Peyer's patch (tissue), 4 donors: ENCODE measurements around the gene PMCH. TPM values are rescaled to one million over a fixed set of nuclear protein-coding genes. Genes with fewer than 3 reads are reported as not detected.
"Not testable (repeated sequence)": the region's sequence is repeated elsewhere in the genome, so short reads cannot be mapped to it uniquely, and the experiment has no call there.

Experiments
- DNase-seq, 3 donors: peaks; one replicate each; pipeline ENCODE4 v3.0.0-alpha.2; 2017 to 2019
- H3K27ac ChIP-seq, 4 donors: fragments of 200-600 bp; sonication (generic); one replicate each; pipeline ENCODE4 v1.5.1; 2016 to 2019
- H3K27me3 ChIP-seq, 2 donors: fragments of 200-600 bp; sonication (generic); one replicate each; pipeline ENCODE4 v1.5.1; 2019
- H3K36me3 ChIP-seq, 3 donors: fragments of 200-600 bp; sonication (generic); one replicate each; pipeline ENCODE4 v1.5.1; 2016 to 2019
- H3K4me1 ChIP-seq, 4 donors: fragments of 200-600 bp; sonication (generic); one replicate each; pipeline ENCODE4 v1.5.1; 2016 to 2019
- H3K4me3 ChIP-seq, 4 donors: fragments of 200-600 bp; sonication (generic); 1 replicate in 3 of 4; 2 replicates in 1 of 4; pipeline ENCODE4 v1.5.1; 2016 to 2019; ENCODE audit warnings: mild to moderate bottlenecking in 1 of 4
- H3K9me3 ChIP-seq, 4 donors: fragments of 200-600 bp; sonication (generic); one replicate each; pipeline ENCODE4 v1.5.1; 2016 to 2019; ENCODE audit warnings: mild to moderate bottlenecking in 1 of 4
- POLR2A ChIP-seq, 2 donors: fragments of 450-650 bp; IDR thresholded peaks; one replicate each; pipeline ENCODE4 v1.5.1; 2017; ENCODE audit warnings: antibody characterized with exemption in 2 of 2, mild to moderate bottlenecking in 2 of 2, moderate library complexity in 2 of 2
- total RNA-seq, 4 donors: library from RNA; depleted of rRNA; stranded (reverse); fragments of >200 nt; gene quantifications; one replicate each; pipeline ENCODE4 v1.1.0, GENCODE V29; 2016
- TF ChIP-seq, protein P1 (sequence below), 6 experiments: fragments of 450-650 bp in 4 of 6; fragments of 200-600 bp in 2 of 6; sonication (generic) in 1 of 6; IDR thresholded peaks; one replicate each; pipeline ENCODE4 v1.5.1; 2017 to 2019; ENCODE audit warnings: antibody characterized with exemption in 6 of 6, mild to moderate bottlenecking in 3 of 6, moderate library complexity in 1 of 6

The PMCH gene, protein sequence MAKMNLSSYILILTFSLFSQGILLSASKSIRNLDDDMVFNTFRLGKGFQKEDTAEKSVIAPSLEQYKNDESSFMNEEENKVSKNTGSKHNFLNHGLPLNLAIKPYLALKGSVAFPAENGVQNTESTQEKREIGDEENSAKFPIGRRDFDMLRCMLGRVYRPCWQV
- total RNA-seq = not detected

DNA sequence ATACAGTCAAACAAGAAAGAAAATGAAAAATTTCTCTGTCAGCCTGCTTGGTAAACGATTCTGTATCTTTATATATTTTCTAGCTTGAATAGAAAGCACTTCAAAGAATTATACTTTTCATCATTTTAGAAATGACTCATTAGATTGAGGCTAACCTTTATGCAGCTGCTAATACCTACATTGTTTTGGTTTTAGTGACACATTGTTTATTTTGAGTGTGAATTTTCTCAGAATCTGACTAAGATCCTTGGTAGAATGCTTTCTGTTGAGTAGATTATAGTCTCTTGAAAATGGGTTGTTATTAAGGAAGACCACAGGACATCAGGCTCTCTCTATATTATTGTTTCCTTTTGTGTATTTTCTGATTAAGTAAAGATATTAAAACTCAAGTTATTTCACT lies at the start of gene PMCH:
Gene PMCH, minus strand, starts transcription at position 45 of the 400 bp plus-strand sequence. CDS start 63 bp downstream, outside the sequence.
- H3K4me3 ChIP-seq = no peak within 1 kb of the TSS
- no peak within 1 kb of the TSS for H3K27ac ChIP-seq
- H3K27me3 ChIP-seq = no peaks in the 10 kb centered on the region
- H3K4me1 ChIP-seq = no peaks in the 10 kb centered on the region
- no peaks in the 10 kb centered on the region for H3K9me3 ChIP-seq
- no peak for TF ChIP-seq POLR2A (IDR thresholded peaks at IDR 0.05)
- TF ChIP-seq, protein P1, sequence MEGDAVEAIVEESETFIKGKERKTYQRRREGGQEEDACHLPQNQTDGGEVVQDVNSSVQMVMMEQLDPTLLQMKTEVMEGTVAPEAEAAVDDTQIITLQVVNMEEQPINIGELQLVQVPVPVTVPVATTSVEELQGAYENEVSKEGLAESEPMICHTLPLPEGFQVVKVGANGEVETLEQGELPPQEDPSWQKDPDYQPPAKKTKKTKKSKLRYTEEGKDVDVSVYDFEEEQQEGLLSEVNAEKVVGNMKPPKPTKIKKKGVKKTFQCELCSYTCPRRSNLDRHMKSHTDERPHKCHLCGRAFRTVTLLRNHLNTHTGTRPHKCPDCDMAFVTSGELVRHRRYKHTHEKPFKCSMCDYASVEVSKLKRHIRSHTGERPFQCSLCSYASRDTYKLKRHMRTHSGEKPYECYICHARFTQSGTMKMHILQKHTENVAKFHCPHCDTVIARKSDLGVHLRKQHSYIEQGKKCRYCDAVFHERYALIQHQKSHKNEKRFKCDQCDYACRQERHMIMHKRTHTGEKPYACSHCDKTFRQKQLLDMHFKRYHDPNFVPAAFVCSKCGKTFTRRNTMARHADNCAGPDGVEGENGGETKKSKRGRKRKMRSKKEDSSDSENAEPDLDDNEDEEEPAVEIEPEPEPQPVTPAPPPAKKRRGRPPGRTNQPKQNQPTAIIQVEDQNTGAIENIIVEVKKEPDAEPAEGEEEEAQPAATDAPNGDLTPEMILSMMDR (IDR thresholded peaks at IDR 0.05) = no peak
- H3K36me3 ChIP-seq = no peaks in the 10 kb centered on the region
- no peak for DNase-seq

DNA sequence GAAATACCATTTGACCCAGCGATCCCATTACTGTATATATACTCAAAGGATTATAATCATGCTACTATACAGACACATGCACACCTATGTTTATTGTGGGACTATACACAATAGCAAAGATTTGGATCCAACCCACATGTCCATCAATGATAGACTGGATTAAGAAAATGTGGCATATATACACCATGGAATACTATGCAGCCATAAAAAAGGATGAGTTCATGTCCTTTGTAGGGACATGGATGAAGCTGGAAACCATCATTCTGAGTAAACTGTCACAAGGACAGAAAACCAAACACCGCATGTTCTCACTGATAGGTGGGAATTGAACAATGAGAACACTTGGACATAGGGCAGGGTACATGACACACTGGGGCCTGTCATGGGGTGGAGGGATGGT lies 43.2 kb upstream of the PMCH start:
- H3K27ac ChIP-seq, H3K27me3 ChIP-seq, H3K9me3 ChIP-seq, H3K4me3 ChIP-seq, H3K4me1 ChIP-seq, DNase-seq, H3K36me3 ChIP-seq: not testable (repeated sequence)

DNA sequence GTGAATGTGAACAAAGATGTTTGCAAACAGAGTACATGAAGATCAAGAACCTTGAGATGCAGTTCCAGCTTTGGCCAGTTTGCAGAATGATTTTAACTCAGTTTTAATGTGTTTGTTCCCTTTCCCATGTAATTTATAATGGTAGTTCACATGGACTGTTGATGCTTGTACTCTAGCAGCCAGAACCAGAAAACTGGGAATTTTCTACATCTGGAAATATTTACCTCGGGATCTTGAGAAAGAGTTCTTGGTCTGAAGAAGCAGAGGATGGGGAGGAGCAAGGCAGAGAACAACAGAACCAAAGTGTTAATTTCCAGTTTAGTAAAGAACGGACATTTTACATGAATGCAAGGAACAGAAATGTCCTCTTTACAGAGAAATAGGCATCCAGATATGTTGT lies 37.0 kb upstream of the PMCH start:
- H3K4me3 ChIP-seq = no peak overlapping the region
- H3K27ac ChIP-seq = no peak overlapping the region
- H3K36me3 ChIP-seq = no peaks in the 10 kb centered on the region
- TF ChIP-seq POLR2A (IDR thresholded peaks at IDR 0.05) = no peak
- TF ChIP-seq, protein P1 (IDR thresholded peaks at IDR 0.05) = no peak
- no peaks in the 10 kb centered on the region for H3K4me1 ChIP-seq
- H3K27me3 ChIP-seq = no peaks in the 10 kb centered on the region
- DNase-seq = no peak
- H3K9me3 ChIP-seq = no peaks in the 10 kb centered on the region

DNA sequence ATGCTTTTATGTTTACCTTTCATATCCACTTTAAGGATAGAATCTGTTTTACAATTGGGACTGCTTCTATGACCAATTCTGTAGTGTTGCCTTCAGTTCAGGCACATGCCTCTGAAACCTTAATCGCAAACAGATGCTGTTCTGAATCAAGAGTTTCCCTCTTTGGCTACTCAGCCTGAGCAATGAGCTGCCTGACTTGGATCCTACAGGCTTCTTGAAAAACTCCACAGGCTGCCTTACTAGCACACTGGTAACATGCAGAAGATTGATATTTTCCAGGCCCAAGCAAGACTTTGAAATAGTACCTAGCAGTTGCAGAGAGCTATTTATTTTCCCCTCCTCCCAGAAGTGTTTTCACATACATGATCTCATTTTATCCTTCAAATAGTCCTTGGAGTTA lies 34.8 kb upstream of the PMCH start:
- Histone ChIP-seq H3K4me1 (no peaks in the 10 kb centered on the region), H3K27ac (no peak overlapping the region), H3K9me3 (no peaks in the 10 kb centered on the region), H3K27me3 (no peaks in the 10 kb centered on the region), H3K36me3 (no peaks in the 10 kb centered on the region), H3K4me3 (no peak overlapping the region)
- no peak for DNase-seq
- TF ChIP-seq, protein P1 (IDR thresholded peaks at IDR 0.05) = no peak
- TF ChIP-seq POLR2A (IDR thresholded peaks at IDR 0.05) = no peak

DNA sequence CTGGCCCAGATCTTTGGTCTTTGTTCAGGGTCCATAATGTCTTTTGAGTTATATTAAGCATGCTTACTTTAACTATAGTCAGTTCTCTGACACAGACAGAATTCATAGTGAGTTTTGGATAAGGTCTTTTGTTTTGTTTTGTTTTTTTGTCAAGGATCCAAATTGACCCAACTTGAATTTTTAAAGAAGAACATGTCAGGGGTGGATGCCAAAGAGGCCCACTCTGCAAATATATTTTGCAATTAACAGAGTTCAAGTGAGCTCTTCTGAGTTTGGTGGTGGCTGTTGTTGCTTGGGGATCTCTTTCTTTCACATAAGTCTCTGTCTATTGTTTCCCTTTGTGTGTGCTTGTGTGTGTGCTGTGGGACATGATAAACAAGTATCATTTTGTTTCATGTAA lies 34.4 kb upstream of the PMCH start:
- H3K36me3 ChIP-seq = no peaks in the 10 kb centered on the region
- no peak overlapping the region for H3K4me3 ChIP-seq
- no peak for DNase-seq
- H3K4me1 ChIP-seq = no peaks in the 10 kb centered on the region
- TF ChIP-seq, protein P1 (IDR thresholded peaks at IDR 0.05) = no peak
- H3K27ac ChIP-seq = no peak overlapping the region
- no peaks in the 10 kb centered on the region for H3K27me3 ChIP-seq
- no peaks in the 10 kb centered on the region for H3K9me3 ChIP-seq

DNA sequence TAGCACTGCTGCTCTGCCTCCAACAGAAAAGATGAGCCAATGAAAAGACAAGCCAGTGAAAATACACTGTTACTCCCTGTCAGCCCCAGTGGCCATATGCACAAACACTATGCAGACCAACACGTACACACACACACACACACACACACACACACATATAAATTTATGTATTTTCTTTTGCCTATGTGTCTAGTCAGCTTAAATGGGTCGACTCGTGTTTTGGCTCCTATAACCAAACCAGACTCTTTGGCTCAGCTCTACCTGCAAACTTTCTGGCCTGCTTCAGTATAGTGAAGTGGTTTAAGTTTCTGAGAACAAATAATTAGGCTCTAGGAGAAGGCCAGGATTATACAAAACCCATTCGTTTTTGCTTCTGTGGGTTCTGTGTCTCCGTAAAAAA lies 30.3 kb upstream of the PMCH start:
- Histone ChIP-seq H3K27me3 (no peaks in the 10 kb centered on the region), H3K27ac (no peak overlapping the region), H3K4me1 (no peaks in the 10 kb centered on the region), H3K4me3 (no peak overlapping the region), H3K9me3 (no peaks in the 10 kb centered on the region), H3K36me3 (no peaks in the 10 kb centered on the region)
- no peak for TF ChIP-seq POLR2A (IDR thresholded peaks at IDR 0.05)
- TF ChIP-seq, protein P1 (IDR thresholded peaks at IDR 0.05) = no peak
- no peak for DNase-seq
